PFSK-1 (cell line): ENCODE results near the gene WNT3A.

Experiments
- FOXP2 ChIP-seq: optimal IDR thresholded peaks from 2 replicates; pipeline ENCODE3; 2011; ENCODE audit warnings: borderline replicate concordance, control low read depth, inconsistent platforms; ENCODE audit not compliant: insufficient read depth; ENCODE audit errors: extremely low read length, extremely low read depth
- POLR2AphosphoS5 ChIP-seq: IDR thresholded peaks from 2 replicates; pipeline ENCODE4 v1.6.1; 2012; ENCODE audit warnings: low read depth, mild to moderate bottlenecking, control low read depth, low read length, moderate library complexity
- SIN3A ChIP-seq: IDR thresholded peaks from 2 replicates; pipeline ENCODE4 v1.6.1; 2012; ENCODE audit warnings: mild to moderate bottlenecking, low read length, moderate library complexity, borderline replicate concordance; ENCODE audit not compliant: insufficient read depth
- TAF1 ChIP-seq: IDR thresholded peaks from 2 replicates; pipeline ENCODE4 v1.6.1; 2012; ENCODE audit warnings: low read length, control low read depth, borderline replicate concordance; ENCODE audit not compliant: insufficient read depth
- TF ChIP-seq, protein P1 (sequence below), 2 experiments: IDR thresholded peaks; 2 replicates each; pipeline versions ENCODE4 v1.6.1 to v1.8.0; 2011 to 2012; ENCODE audit warnings: low read depth in 2 of 2, low read length in 2 of 2, control low read depth in 1 of 2, inconsistent platforms in 1 of 2, mild to moderate bottlenecking in 1 of 2, moderate library complexity in 1 of 2; ENCODE audit not compliant: insufficient read depth in 1 of 2

WNT3A gene

DNA sequence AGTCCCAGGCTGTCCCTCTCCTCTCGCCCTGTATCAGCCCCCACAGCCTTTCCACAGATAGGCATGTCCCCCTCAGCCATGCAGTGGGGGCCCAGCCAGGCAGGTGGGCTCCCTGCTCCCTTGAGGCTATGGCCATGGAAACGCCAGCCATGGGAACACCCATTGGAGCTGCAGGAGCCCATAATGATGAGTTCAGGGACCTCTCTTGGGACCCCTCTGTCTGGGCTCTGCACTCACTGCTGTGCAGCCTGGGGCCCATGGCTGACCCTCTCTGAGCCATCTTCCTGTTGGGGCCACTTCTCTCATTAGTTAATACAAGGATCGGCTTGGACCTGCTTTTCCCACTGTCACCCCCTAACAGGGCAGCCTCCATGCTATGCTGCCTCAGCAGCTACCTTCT lies 33.2 kb downstream of the WNT3A start:
- TF ChIP-seq FOXP2, result no peak
- TF ChIP-seq POLR2AphosphoS5, result no peak
- TF ChIP-seq, protein P1, sequence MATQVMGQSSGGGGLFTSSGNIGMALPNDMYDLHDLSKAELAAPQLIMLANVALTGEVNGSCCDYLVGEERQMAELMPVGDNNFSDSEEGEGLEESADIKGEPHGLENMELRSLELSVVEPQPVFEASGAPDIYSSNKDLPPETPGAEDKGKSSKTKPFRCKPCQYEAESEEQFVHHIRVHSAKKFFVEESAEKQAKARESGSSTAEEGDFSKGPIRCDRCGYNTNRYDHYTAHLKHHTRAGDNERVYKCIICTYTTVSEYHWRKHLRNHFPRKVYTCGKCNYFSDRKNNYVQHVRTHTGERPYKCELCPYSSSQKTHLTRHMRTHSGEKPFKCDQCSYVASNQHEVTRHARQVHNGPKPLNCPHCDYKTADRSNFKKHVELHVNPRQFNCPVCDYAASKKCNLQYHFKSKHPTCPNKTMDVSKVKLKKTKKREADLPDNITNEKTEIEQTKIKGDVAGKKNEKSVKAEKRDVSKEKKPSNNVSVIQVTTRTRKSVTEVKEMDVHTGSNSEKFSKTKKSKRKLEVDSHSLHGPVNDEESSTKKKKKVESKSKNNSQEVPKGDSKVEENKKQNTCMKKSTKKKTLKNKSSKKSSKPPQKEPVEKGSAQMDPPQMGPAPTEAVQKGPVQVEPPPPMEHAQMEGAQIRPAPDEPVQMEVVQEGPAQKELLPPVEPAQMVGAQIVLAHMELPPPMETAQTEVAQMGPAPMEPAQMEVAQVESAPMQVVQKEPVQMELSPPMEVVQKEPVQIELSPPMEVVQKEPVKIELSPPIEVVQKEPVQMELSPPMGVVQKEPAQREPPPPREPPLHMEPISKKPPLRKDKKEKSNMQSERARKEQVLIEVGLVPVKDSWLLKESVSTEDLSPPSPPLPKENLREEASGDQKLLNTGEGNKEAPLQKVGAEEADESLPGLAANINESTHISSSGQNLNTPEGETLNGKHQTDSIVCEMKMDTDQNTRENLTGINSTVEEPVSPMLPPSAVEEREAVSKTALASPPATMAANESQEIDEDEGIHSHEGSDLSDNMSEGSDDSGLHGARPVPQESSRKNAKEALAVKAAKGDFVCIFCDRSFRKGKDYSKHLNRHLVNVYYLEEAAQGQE (IDR thresholded peaks at IDR 0.05; ENCODE audit: insufficient read depth in 1 of 2, low read depth in 2 of 2, low read length in 2 of 2), result no peak
- no peak for TF ChIP-seq TAF1
- no peak for TF ChIP-seq SIN3A

DNA sequence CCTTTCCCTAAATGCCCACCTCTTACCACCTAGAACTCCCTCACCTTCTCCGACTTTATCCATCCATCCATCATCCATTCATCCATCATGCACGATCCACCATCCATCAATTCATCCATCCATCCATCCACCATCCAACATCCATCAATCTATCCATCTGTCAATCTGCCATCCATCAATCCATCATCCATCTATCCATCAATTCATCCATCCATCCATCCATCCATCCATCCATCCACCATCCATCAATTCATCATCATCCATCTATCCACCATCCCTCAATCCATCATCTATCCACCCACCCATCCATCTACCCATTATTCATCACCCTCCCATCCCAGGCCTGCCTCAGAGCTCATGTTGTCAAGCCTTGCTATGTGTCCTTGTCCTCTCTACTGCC lies 34.5 kb downstream of the WNT3A start:
- TF ChIP-seq FOXP2, result no peak
- TF ChIP-seq SIN3A, result no peak
- TF ChIP-seq TAF1, result no peak
- TF ChIP-seq, protein P1 (IDR thresholded peaks at IDR 0.05; ENCODE audit: insufficient read depth in 1 of 2, low read depth in 2 of 2, low read length in 2 of 2), result no peak
- TF ChIP-seq POLR2AphosphoS5, result no peak

DNA sequence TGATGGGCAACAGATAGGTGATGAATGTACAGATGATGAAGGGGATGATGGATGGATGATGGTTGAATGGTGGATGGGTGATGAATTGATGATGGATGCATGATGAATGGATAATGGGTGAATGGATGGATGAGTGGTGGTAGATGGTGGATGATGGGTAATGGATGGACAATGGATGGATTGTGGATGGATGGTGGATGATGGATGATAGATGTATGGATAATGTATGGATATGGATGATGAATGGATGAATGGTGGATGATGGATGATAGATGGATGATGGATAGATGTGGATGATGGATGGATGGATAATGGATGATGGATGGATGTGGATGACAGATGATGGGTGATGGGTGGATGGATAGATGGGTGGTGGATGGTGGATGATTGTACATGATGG lies 35.7 kb downstream of the WNT3A start:
- TF ChIP-seq POLR2AphosphoS5 (no peak), SIN3A (no peak), TAF1 (no peak), FOXP2 (no peak)
- TF ChIP-seq, protein P1 (IDR thresholded peaks at IDR 0.05; ENCODE audit: insufficient read depth in 1 of 2, low read depth in 2 of 2, low read length in 2 of 2), result no peak

DNA sequence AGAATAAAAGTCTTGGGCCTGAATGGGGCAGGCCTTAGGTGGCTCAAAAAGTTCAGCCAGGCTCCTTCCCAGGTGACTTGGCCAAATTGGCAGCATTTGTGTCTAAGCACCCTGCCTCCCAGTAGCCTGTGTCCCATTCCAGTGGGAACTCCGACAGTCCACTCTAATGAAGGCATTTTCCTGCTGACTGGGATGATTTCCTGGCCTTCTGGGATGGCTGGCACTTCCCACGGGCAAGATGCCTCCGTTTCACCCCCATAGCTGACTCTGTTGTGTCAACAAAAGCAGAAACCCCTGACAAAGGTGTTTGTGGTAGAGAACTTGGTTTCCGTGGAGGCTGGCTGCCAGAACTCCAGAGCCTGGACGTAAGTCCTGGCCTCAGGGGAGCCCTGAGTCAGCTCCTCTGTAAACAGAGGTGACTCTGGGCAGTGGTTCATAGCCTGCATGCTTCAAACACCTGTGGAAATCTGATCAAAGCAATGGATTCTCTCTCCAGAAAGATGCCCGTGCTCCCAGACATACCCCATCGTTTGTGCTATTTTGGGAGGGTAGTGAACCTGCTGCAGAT lies 36.6 kb downstream of the WNT3A start:
- no peak for TF ChIP-seq FOXP2
- no peak for TF ChIP-seq TAF1
- TF ChIP-seq POLR2AphosphoS5, result no peak
- no peak for TF ChIP-seq SIN3A
- TF ChIP-seq, protein P1 (IDR thresholded peaks at IDR 0.05; ENCODE audit: insufficient read depth in 1 of 2, low read depth in 2 of 2, low read length in 2 of 2), result no peak

DNA sequence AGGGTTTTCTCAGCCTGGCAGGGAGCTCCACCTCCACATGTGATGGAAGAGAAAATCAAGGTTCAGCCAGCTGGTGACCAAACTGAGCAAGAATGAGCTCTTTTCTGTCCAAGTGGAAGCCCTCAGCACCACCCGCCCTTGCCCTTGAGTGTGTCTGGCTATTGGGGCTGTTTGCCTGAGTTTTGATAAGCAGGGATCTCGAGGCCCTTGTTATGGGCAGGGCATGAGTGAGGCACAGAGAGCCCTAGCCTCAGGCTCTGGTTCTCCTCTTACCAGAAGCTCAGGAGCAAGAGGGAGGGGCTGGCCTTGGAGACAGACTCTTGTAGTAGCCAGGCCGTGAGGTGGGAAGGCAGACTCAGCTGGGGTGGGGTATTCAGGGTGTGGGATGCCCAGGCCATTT lies 38.2 kb downstream of the WNT3A start:
- TF ChIP-seq TAF1, result no peak
- TF ChIP-seq, protein P1 (IDR thresholded peaks at IDR 0.05; ENCODE audit: insufficient read depth in 1 of 2, low read depth in 2 of 2, low read length in 2 of 2), result no peak
- no peak for TF ChIP-seq POLR2AphosphoS5
- no peak for TF ChIP-seq SIN3A
- no peak for TF ChIP-seq FOXP2
